GM23338 (cell line): ENCODE measurements around the gene PIGC. TPM values are rescaled to one million over a fixed set of nuclear protein-coding genes. Genes with fewer than 3 reads are reported as not detected.

ENCODE experiments used
- ATAC-seq: fragments of 200-7000 bp; cut with Tn5 transposase; 3 replicates; pipeline ENCODE4 v1.9.1; 2020
- DNase-seq: peaks from one replicate; pipeline ENCODE4 v3.0.0-alpha.2; 2015; ENCODE audit warnings: low spot score
- H2AFZ ChIP-seq: fragments of 200-600 bp; sonication (generic); 2 replicates; pipeline ENCODE4 v1.8.0; 2016; ENCODE audit warnings: antibody characterized with exemption, mild to moderate bottlenecking, moderate library complexity
- H3F3A ChIP-seq: fragments of 200-600 bp; sonication (generic); replicated peaks from 2 replicates; pipeline ENCODE4 v1.8.0; 2017; ENCODE audit warnings: antibody characterized with exemption, mixed run types, low read depth
- H3K27ac ChIP-seq: fragments of 200-600 bp; sonication (generic); 2 replicates; pipeline ENCODE4 v1.6.1; 2016; ENCODE audit warnings: low read depth
- H3K27me3 ChIP-seq: fragments of 200-600 bp; sonication (generic); 2 replicates; pipeline ENCODE4 v1.8.0; 2016; ENCODE audit warnings: mild to moderate bottlenecking, mixed run types, moderate library complexity; ENCODE audit not compliant: insufficient read depth
- H3K36me3 ChIP-seq: fragments of 200-600 bp; sonication (generic); 2 replicates; pipeline ENCODE4 v1.8.0; 2016; ENCODE audit warnings: mild to moderate bottlenecking; ENCODE audit not compliant: insufficient read depth
- H3K4me1 ChIP-seq: fragments of 200-600 bp; sonication (generic); 2 replicates; pipeline ENCODE4 v1.8.0; 2016; ENCODE audit warnings: mild to moderate bottlenecking, moderate library complexity; ENCODE audit not compliant: insufficient read depth
- H3K4me2 ChIP-seq: fragments of 200-600 bp; sonication (generic); 2 replicates; pipeline ENCODE4 v1.7.1; 2017; ENCODE audit warnings: mixed run types
- H3K4me3 ChIP-seq: fragments of 200-600 bp; sonication (generic); 2 replicates; pipeline ENCODE4 v1.6.1; 2016; ENCODE audit warnings: mixed run types
- H3K79me2 ChIP-seq: fragments of 200-600 bp; sonication (generic); replicated peaks from 2 replicates; pipeline ENCODE4 v1.8.0; 2017; ENCODE audit warnings: mild to moderate bottlenecking; ENCODE audit not compliant: insufficient read depth
- H3K9me2 ChIP-seq: fragments of 200-600 bp; sonication (generic); 2 replicates; pipeline ENCODE4 v1.8.0; 2017; ENCODE audit not compliant: insufficient read depth
- H4K20me1 ChIP-seq: fragments of 200-600 bp; sonication (generic); replicated peaks from 2 replicates; pipeline ENCODE4 v1.8.0; 2017; ENCODE audit warnings: mild to moderate bottlenecking; ENCODE audit not compliant: insufficient read depth
- H3K27ac Mint-ChIP-seq: 2 replicates; pipeline ENCODE4 v1.8.0; 2020; ENCODE audit warnings: inconsistent platforms, mild to moderate bottlenecking, moderate library complexity, mixed read lengths
- H3K27me3 Mint-ChIP-seq: 3 replicates; pipeline ENCODE4 v1.8.0; 2022; ENCODE audit warnings: low read depth, mild to moderate bottlenecking, moderate library complexity, mixed read lengths, inconsistent platforms; ENCODE audit not compliant: insufficient read depth, poor library complexity
- H3K36me3 Mint-ChIP-seq: 3 replicates; pipeline ENCODE4 v1.8.0; 2021; ENCODE audit warnings: low read depth, mild to moderate bottlenecking, inconsistent platforms, moderate library complexity, mixed read lengths
- H3K4me1 Mint-ChIP-seq: 3 replicates; pipeline ENCODE4 v1.8.0; 2020; ENCODE audit warnings: mild to moderate bottlenecking, inconsistent platforms, mixed read lengths
- H3K4me3 Mint-ChIP-seq: 3 replicates; pipeline ENCODE4 v1.8.0; 2021; ENCODE audit warnings: moderate library complexity, mild to moderate bottlenecking, inconsistent platforms, mixed read lengths
- H3K9me3 Mint-ChIP-seq: 3 replicates; pipeline ENCODE4 v1.8.0; 2020; ENCODE audit warnings: moderate library complexity, mild to moderate bottlenecking, inconsistent platforms, mixed read lengths
- CREB1 ChIP-seq: fragments of 250-450 bp; sonication (Bioruptor Pico); IDR thresholded peaks from 2 replicates; pipeline ENCODE4 v1.5.0; 2020; ENCODE audit warnings: low read depth, mild to moderate bottlenecking, moderate library complexity
- CTCF ChIP-seq, 2 experiments: fragments of 200-600 bp in 1 of 2; sonication (generic) in 1 of 2; conservative IDR thresholded peaks; 2 replicates each; pipeline versions ENCODE4 v1.5.1 to v1.6.1; 2016 to 2017; ENCODE audit warnings: antibody characterized with exemption in 2 of 2, low read depth in 2 of 2, mild to moderate bottlenecking in 2 of 2, moderate library complexity in 1 of 2
- EZH2 ChIP-seq: fragments of 200-600 bp; sonication (generic); IDR thresholded peaks from one replicate; pipeline ENCODE4 v1.8.0; 2017; ENCODE audit warnings: antibody characterized with exemption, mild to moderate bottlenecking, low read depth; ENCODE audit not compliant: unreplicated experiment
- EZH2phosphoT487 ChIP-seq: fragments of 200-600 bp; sonication (generic); IDR thresholded peaks from one replicate; pipeline ENCODE4 v1.8.1; 2018; ENCODE audit warnings: antibody characterized with exemption; ENCODE audit not compliant: unreplicated experiment
- POLR2AphosphoS5 ChIP-seq: IDR thresholded peaks from 2 replicates; pipeline ENCODE4 v1.6.1; 2016; ENCODE audit warnings: antibody characterized with exemption, low read depth
- REST ChIP-seq: IDR thresholded peaks from one replicate; pipeline ENCODE4 v1.6.1; 2018; ENCODE audit warnings: antibody characterized with exemption; ENCODE audit not compliant: unreplicated experiment
- polyA plus RNA-seq: library from polyadenylated mRNA; unstranded; fragments of >200 nt; fragmentation: Nextera tagmentation; extraction: Ambion mirVana; gene quantifications from 2 replicates; pipeline ENCODE4 v1.2.1, GENCODE V29; 2016
- total RNA-seq: library from RNA; depleted of rRNA; stranded (reverse); fragments of >200 nt; shearing (Covaris generic); gene quantifications from 2 replicates; pipeline ENCODE4 v1.2.3, GENCODE V29; 2014
- TF ChIP-seq, protein P1 (sequence below): IDR thresholded peaks from 2 replicates; pipeline ENCODE4 v1.6.1; 2016; ENCODE audit warnings: antibody characterized with exemption

PIGC gene
- total and polyA plus RNA-seq, 2 experiments from 2014 or later, result 22.5 to 28.1 TPM

DNA sequence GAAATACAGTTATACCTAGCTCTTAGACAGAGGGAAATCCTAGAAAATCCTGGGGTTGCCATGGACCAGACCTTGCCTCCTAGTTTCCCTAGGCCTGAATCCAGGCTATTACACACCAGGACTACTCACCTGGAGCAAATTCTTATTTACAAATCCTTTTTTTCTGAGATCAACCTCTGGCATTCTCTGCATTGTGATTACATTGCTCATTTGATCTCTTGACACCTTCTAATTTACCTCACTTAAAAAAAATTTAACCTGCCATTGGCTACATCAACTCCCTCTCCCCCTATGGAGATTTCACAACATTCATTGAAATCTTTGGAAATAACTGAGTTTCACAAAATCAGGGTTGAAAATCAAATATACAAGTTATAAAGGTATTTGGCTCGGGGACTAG is 26.3 kb downstream of the PIGC start:
- no peaks in the 10 kb centered on the region for H3K27me3 Mint-ChIP-seq
- Histone ChIP-seq H3K27me3 (no peaks in the 10 kb centered on the region), H3K4me3 (no peak overlapping the region), H3K4me2 (no peak overlapping the region), H2AFZ (no peak overlapping the region), H3K27ac (no peak overlapping the region), H3K79me2 (no peaks in the 10 kb centered on the region), H3F3A (no peaks in the 10 kb centered on the region), H3K9me2 (no peaks in the 10 kb centered on the region), H4K20me1 (no peaks in the 10 kb centered on the region), H3K36me3 (no peaks in the 10 kb centered on the region), H3K4me1 (peaks cover 7% of the 10 kb centered on the region)
- H3K4me3 Mint-ChIP-seq, result no peak overlapping the region
- no peaks in the 10 kb centered on the region for H3K9me3 Mint-ChIP-seq
- peak; percentile 28 for DNase-seq
- no peak for ATAC-seq
- peak overlapping the region; percentile 20; the same call in 1 of the 2 replicates for H3K27ac Mint-ChIP-seq
- TF ChIP-seq CTCF (conservative IDR thresholded peaks at IDR 0.05; ENCODE audit: low read depth in 2 of 2) (no peak), REST (no peak)
- H3K4me1 Mint-ChIP-seq, result peaks cover 36% of the 10 kb centered on the region
- H3K36me3 Mint-ChIP-seq, result no peaks in the 10 kb centered on the region

DNA sequence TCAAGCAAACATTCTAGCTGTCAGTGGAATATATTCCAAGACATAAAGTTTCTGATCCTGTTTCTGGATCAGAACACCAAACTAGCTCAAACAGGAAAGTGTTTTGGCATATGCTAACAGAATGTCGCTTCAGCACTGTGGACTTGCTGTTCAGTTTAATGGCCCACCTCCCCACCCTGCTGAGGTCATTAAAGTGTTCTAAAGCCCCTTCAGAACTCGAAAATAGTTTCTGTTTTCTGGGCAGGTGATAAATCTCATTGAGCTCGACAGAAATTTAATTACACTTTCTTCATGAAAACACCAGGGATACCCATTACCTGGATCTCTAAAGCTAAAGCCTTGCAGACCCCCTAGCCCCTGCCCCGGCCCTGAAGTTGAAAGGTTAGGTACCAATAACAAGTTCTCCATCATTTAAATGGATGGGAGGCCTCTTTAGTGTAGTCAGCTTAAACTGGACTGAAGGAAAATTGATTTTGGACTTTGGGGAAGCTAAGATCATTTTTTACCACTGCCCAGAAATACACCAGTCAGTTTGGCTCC is 27.3 kb downstream of the PIGC start:
- H3K27ac ChIP-seq, result no peak overlapping the region
- no peak for DNase-seq
- peaks cover 3% of the 10 kb centered on the region for H3K4me1 ChIP-seq
- no peaks in the 10 kb centered on the region for H3K27me3 ChIP-seq
- no peaks in the 10 kb centered on the region for H3K9me2 ChIP-seq
- H3K36me3 ChIP-seq, result no peaks in the 10 kb centered on the region
- Mint-ChIP-seq H3K9me3 (no peaks in the 10 kb centered on the region), H3K4me3 (no peak overlapping the region), H3K4me1 (peaks cover 32% of the 10 kb centered on the region), H3K27ac (no peak overlapping the region), H3K27me3 (no peaks in the 10 kb centered on the region), H3K36me3 (no peaks in the 10 kb centered on the region)
- no peak overlapping the region for H3K4me3 ChIP-seq
- no peak overlapping the region for H2AFZ ChIP-seq
- ATAC-seq, result no peak
- H3K4me2 ChIP-seq, result no peak overlapping the region
- H3F3A ChIP-seq, result no peaks in the 10 kb centered on the region
- H4K20me1 ChIP-seq, result no peaks in the 10 kb centered on the region
- no peaks in the 10 kb centered on the region for H3K79me2 ChIP-seq
- no peak for TF ChIP-seq EZH2phosphoT487
- TF ChIP-seq EZH2, result no peak
- TF ChIP-seq REST, result no peak
- TF ChIP-seq POLR2AphosphoS5, result no peak
- TF ChIP-seq, protein P1, sequence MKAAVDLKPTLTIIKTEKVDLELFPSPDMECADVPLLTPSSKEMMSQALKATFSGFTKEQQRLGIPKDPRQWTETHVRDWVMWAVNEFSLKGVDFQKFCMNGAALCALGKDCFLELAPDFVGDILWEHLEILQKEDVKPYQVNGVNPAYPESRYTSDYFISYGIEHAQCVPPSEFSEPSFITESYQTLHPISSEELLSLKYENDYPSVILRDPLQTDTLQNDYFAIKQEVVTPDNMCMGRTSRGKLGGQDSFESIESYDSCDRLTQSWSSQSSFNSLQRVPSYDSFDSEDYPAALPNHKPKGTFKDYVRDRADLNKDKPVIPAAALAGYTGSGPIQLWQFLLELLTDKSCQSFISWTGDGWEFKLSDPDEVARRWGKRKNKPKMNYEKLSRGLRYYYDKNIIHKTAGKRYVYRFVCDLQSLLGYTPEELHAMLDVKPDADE, result no peak
- TF ChIP-seq CTCF (conservative IDR thresholded peaks at IDR 0.05; ENCODE audit: low read depth in 2 of 2), result no peak
- TF ChIP-seq CREB1 (CRISPR knock-in tag), result no peak
